ENCODE measurements around the gene DCAF5.
A peak's percentile ranks its signal among the peaks of the same experiment; 100 is the strongest.
"Not testable (repeated sequence)": the region's sequence is repeated elsewhere in the genome, so short reads cannot be mapped to it uniquely, and the experiment has no call there.

Gene DCAF5

GRCh38 chr14:69096781-69097475 is 56.0 kb downstream of the DCAF5 start:
- no peak for DNase-seq

DNA sequence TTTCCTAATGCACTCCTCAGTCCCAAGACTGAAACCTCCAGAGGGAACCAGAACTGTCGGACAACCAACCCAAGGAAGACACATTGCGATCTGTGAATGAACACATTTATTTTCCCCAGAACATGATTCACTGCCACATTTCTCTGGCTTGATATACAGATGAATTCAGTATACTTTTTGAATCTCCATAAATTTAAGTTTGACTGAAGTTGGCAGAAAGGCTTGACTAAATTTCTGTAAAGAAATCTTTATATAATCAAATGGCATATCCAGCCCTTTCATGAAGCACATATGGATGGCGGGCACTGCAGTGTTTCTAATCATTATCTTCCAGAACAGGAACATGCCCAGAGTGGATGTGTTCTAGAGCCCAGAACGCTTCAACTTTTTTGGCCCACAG is 56.7 kb downstream of the DCAF5 start:
- DNase-seq, result no peak

DNA sequence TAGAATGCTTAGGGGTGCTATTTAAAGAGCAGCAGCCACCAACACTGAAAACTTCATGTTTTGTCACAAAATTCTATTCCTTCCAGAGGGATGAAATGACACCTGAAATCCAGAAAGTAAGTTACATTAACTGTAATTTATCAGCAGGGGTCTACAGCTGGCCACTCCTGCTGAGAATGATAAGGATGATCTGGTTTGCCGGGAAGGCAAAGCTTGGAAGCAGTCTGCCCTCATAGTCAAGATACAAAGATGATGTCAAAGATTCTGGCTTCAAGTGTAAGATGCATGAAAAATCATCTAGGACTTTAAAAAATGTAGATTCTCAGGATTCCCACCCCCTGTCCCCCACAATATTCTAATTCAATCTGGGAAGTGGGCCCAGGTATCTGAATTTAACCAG is 58.4 kb downstream of the DCAF5 start:
- no peak for DNase-seq

DNA sequence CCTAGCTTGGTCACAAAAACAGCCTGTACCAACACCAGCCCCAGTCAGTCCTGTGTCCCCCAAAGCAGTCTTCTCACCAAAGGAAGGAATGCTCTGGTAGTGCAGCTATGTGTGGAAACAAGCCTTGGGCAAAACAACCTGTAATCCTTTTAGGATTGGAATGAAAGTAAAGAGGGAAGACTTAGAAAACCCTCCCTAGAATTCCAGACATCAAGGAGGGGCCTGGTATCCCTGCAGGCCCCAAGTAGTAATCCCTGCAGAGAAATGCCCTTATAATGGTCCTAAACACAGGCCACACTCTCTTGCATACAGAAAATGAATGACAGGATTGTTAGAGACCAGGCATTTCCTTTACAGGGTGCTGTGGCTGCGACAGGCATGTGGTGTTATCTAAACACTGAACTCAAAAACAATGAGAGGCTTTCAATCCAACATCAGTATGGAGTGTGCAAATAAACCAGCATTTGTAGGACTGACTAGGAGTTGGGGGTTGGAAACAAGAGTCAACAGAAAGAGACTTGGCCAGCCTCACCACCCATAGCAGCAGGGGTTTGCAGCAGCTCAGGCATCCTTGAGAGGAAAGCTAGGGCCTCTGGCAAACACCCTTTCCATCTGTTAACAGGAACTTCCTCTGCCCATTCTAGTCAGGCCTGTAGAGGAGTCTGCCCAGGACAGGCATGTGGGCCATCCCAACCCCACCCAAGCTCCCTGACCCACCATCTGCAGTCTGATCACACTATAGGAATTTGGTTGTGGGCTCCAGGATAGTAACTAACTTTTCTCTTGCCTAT is 59.1 kb downstream of the DCAF5 start:
- DNase-seq, result no peak

GRCh38 chr14:69092840-69093422 is 60.0 kb downstream of the DCAF5 start:
- no peak for DNase-seq

DNA sequence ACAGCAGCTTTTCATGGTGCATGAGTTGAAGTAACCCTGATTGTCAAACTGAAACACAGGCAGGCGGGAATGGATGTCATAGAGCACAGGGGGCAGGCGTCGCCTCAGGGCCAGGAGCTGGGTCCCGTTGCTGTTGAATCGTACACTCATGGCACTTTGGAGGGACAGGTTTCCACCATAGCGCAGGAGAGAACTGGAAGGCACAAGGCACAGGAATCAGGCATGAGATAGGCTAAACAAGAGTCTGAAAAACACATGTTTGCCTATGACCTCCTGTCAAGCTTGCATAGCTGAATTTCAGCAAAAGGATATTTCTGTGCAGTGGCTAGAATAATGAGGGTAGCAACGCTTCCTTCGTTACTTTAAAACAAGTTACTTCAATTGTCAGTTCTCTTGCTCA is 61.2 kb downstream of the DCAF5 start:
- no peak for DNase-seq

DNA sequence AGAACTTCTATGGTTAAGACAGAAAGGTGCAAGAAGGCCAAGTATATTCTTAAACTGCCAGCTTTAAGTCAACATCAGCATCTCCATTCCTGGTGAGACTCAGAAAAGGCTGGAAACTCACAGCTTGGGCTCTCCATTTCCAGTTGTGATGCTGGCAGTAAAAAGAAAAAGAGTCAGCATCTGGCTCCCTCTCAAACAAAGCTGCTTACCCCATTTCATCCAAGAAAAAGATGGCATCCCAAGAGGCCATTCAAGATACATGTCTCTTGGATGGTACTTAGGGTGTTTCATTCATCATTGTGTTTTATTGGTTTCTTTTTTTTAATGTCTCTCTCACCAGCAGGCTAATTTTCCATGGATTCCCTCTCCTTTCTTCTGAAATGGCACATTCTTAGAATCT is 61.9 kb downstream of the DCAF5 start:
- no peak for DNase-seq

DNA sequence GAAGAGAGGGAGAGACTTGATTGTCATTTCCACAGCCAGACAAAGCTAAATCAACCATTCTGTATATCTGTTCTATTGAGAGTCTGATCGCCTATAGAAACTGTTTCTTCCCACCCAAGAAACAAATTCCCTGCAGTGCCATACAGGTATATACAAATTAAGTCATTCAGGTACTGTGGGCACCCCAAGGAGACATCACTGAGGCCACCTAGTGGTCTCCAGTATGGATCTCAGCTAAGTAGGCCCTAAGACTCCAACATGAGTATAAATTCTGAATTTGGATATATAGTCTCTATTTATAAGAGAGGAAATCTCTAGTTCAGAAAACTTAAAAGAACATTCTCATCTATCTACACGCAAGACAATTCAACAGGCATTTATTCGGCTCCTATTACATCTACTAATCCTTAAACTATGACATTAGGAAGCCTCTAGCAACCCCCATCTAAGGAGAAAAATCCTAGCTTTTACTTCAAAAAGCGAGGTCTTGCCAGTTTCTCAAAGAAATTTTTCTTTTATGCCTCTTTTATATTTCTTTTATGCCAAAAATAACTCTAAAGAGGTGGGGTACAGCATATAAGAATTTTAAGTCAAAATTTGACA is 62.6 kb downstream of the DCAF5 start:
- DNase-seq, result no peak

GRCh38 chr14:69089046-69089445 is 63.9 kb downstream of the DCAF5 start:
- no peak for DNase-seq

GRCh38 chr14:69088586-69088985 is 64.3 kb downstream of the DCAF5 start:
- no peak for DNase-seq

GRCh38 chr14:69087061-69087461 is 65.9 kb downstream of the DCAF5 start:
- DNase-seq, result no peak

- DNase-seq, result no peak
These were observed 66.4 kb downstream of the DCAF5 start for GRCh38 chr14:69086537-69086936.

DNA sequence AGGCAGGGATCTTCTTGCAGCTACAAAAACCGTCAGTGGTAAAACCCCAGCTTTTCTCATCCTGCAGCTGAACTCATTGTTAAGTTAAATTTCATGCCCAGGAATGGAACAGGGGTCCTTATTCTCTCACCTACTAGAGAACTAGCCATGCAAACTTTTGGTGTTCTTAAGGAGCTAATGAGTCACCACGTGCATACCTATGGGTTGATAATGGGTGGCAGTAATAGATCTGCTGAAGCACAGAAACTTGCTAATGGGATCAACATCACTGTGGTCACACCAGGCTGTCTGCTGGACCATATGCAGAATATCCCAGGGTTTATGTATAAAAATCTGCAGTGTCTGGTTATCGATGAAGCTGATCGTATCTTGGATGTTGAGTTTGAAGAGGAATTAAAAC is 68.9 kb downstream of the DCAF5 start:
- DNase-seq, result no peak

DNA sequence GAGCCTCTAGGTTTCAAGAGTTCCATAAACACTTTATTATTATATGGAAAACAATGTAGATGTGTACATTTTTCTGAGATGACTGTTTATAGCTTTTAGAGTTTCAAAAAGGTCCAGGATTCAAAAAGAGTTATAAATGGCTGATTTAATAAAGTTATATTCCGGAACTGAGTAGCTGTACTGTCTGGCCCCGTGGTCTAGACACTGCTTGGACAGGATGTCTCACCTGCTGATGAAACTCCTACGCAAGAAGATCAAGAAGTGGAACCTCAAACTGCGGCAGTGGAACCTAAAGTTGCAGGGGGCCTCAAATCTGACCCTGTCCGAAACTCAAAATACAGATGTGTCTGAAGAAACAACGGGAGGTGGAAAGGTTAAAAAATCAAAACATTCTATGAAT is 69.7 kb downstream of the DCAF5 start:
- DNase-seq, result no peak

DNA sequence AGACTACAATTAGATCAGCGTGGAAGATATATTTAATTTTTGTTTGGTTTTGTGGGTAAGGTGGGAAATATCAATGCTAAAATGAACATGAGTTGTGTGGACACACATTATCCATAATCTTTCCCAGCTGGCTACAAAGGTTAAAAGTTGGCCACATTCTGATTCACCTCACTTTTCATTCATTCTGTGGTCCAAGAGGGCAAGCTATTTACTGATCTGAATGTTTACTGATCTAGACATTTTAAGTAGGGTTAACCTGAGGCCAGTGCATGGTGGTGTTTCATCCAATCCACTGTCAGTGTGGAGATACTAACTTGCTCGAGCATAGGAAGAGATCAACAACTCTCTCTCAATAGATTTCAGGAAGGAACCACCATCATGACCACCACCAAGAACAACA is 71.6 kb downstream of the DCAF5 start:
- DNase-seq, result no peak

- no peak for DNase-seq
These were observed 73.2 kb downstream of the DCAF5 start for GRCh38 chr14:69079747-69080146.

GRCh38 chr14:69079188-69079742 is 73.7 kb downstream of the DCAF5 start:
- no peak for DNase-seq

DNA sequence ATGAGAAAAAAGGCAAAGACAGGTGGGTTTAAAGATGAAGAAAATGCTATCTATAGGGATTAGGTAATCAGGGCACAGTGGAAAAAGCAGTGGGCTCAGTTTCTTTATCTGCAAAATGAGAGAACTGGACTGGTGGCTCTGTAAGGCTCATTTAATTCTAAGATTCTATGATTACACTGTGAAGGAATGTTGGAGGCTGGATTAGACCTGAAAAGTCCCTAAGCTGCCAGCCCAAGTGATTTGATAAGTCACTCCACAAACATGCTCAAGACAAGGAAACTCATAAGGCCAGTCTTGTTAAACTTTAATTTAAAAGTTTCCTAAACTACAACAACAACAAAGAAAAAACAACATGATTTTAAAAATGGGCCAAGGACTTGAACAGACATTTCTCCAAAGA is 75.1 kb downstream of the DCAF5 start:
- DNase-seq, result peak; percentile 15

- DNase-seq, result not testable (repeated sequence)
These were observed 75.7 kb downstream of the DCAF5 start for GRCh38 chr14:69077185-69077584.

- no peak for DNase-seq
These were observed 76.6 kb downstream of the DCAF5 start for GRCh38 chr14:69076341-69076740.

GRCh38 chr14:69073915-69074314 is 79.0 kb downstream of the DCAF5 start:
- DNase-seq, result no peak

- no peak for DNase-seq
These were observed 79.5 kb downstream of the DCAF5 start for GRCh38 chr14:69073429-69073828.

GRCh38 chr14:69072584-69072983 is 80.3 kb downstream of the DCAF5 start:
- no peak for DNase-seq

Measured in T1000 (cell line).